BJ (cell line): ENCODE results near the gene SPDYE3. TPM values are rescaled to one million over a fixed set of nuclear protein-coding genes. Genes with fewer than 3 reads are reported as not detected.
"Not testable (repeated sequence)": the region's sequence is repeated elsewhere in the genome, so short reads cannot be mapped to it uniquely, and the experiment has no call there.

ENCODE experiments used
- CTCF ChIA-PET: fragments of 350-600 bp; formaldehyde crosslinking; extraction: SDS; loops from one replicate; lab custom pipeline; 2021; ENCODE audit warnings: antibody characterized with exemption, inconsistent platforms; lab: Yijun Ruan, JAX
- POLR2A ChIA-PET: fragments of 300-600 bp; sonication (Branson Sonifier 250); formaldehyde crosslinking; extraction: SDS; loops from one replicate; lab custom pipeline; 2021; ENCODE audit warnings: antibody characterized with exemption; lab: Charles Lee
- DNase-seq: peaks from one replicate; pipeline ENCODE4 v3.0.0-alpha.2; 2011; ENCODE audit warnings: low read depth
- H3K27me3 ChIP-seq: 2 replicates; pipeline ENCODE4 v1.6.0; 2011; ENCODE audit warnings: low read length; ENCODE audit not compliant: control insufficient read depth, insufficient read depth
- H3K36me3 ChIP-seq: 2 replicates; pipeline ENCODE4 v1.5.1; 2011; ENCODE audit warnings: low read length; ENCODE audit not compliant: control insufficient read depth, insufficient read depth
- H3K4me3 ChIP-seq: 2 replicates; pipeline ENCODE4 v1.5.1; 2011; ENCODE audit warnings: low read depth, mild to moderate bottlenecking, control low read depth, low read length
- CTCF ChIP-seq: IDR thresholded peaks from 2 replicates; pipeline ENCODE4 v1.5.1; 2011; ENCODE audit warnings: low read depth, mild to moderate bottlenecking, control low read depth, inconsistent platforms, low read length, moderate library complexity; ENCODE audit not compliant: insufficient read depth
- polyA minus RNA-seq: library from RNA; depleted of rRNA, polyadenylated mRNA; stranded (reverse); fragments of >200 nt; gene quantifications from 2 replicates; pipeline ENCODE4 v1.2.3, GENCODE V29; 2011; rRNA and poly(A)+ RNA removed
- polyA plus RNA-seq: library from polyadenylated mRNA; depleted of rRNA; stranded (reverse); fragments of >200 nt; gene quantifications from 2 replicates; pipeline ENCODE4 v1.2.3, GENCODE V29; 2011; rRNA removed

SPDYE3 gene
- polyA plus RNA-seq: not detected in 2 replicates
- not detected in 2 replicates for polyA minus RNA-seq

DNA sequence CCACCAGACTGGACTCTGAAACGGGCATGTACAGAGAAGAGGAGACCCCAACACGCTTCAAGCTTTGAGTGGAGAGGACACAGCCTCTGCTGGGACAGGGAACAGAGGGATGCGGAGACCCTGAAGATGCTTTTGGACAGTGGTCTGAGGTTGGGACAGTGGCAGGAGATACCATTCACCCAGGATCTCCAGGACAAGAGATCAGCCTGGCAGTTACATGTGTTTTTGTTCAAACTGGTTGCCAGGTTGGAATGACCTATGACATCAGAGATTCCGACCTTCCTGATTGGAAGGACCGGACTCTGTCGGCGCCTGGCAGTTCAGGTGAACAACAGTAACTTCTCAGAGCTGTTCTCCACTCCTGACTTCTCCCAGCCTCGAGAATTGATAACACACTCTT, at the start of gene SPDYE3:
TSS of gene SPDYE3 (plus strand) at position 301 of the 400 bp plus-strand sequence. CDS start 184 bp downstream, outside the sequence.
- POLR2A ChIA-PET, DNase-seq, H3K36me3 ChIP-seq, H3K27me3 ChIP-seq, CTCF ChIA-PET, H3K4me3 ChIP-seq: not testable (repeated sequence)

DNA sequence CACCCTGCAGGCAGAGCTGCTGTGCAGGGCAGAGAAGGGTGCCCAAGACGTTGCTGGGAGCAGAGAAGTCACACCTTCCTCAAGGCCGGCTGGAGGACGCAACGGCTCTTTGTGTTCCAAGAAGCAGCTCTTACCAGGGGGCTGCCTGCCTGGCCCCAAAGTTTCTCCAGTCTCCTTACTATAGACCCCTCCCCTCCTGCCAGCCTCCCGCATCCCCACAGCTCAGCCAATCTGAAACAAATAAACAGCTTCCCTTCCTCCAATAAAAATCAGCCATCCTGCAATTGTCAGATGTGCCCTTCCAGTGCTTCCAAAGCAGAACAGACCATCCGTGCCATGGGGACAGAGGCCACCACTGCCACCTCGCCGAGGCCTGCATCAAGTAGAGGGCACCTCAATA, 47.5 kb upstream of the SPDYE3 start:
- H3K4me3 ChIP-seq: not testable (repeated sequence)

DNA sequence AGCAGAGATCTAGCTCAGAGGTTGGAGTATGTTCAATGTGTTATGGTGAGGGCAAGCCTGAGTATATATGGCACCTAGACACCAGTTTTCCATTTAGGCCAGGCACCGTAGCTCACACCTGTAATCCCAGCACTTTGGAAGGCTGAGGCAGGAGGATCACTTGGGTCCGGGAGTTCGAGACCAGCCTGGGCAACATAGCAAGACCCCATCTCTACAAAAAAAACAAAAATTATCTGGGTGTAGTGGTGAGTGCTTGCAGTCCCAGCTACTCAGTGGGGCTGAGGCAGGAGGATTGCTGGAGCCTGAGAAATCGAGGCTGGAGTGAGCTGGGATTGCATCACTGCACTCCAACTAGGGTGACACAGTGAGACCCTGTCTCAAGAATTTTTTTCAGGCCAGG, 44.6 kb upstream of the SPDYE3 start:
- DNase-seq, POLR2A ChIA-PET, H3K4me3 ChIP-seq, H3K36me3 ChIP-seq, H3K27me3 ChIP-seq: not testable (repeated sequence)
- CTCF ChIA-PET: interaction anchor here (0.9 kb wide), 1 partner anchor 9 kb away, joined by 3 read pairs; no protein-coding TSS in a partner anchor

More for the DNA sequence above, 47.5 kb upstream of the SPDYE3 start:
- H3K27me3 ChIP-seq, POLR2A ChIA-PET, DNase-seq, CTCF ChIA-PET, H3K36me3 ChIP-seq: not testable (repeated sequence)

DNA sequence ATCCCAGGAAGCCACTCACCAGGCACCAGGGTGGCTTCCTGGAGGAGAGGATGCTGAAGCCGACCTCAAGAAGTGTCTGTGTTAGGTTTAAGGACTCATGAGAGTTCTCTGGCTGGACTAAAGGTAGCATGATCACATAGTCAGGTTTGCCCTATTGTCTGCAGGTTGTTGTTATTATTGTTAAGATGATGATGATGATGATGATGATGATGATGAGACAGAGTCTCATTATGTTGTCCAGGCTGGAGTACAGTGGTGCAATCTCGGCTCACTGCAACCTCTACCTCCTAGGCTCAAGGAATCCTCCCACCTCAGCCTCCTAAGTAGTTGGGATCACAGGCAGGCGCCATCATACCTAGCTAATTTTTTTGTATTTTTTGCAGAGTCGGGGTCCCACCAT, 43.3 kb upstream of the SPDYE3 start:
- H3K4me3 ChIP-seq, H3K36me3 ChIP-seq, CTCF ChIA-PET, H3K27me3 ChIP-seq, DNase-seq, POLR2A ChIA-PET: not testable (repeated sequence)

DNA sequence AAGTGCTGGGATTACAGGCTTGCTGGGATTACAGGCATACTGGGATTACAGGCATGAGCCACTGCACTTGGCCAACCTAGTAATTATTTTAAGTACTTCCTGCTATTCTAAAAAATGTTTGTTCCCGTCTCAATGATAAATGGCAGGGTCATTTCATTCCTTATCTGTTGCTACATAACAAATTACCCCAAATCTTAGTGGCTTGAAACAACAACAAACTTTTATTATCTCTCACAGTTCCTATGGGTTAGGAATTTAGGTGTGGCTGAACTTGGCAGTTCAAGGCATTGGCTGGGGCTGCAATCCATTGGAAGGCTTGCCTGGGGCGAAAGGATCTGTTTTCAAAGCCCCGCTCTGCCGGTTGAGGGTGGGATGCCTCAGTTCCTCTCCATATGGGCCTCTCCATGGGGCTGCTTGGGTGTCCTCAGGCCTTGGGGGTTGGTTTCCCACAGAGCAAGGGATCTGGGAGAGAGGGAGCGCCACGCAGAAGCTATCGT, 42.8 kb upstream of the SPDYE3 start:
- DNase-seq, H3K27me3 ChIP-seq, H3K4me3 ChIP-seq, CTCF ChIA-PET, H3K36me3 ChIP-seq, POLR2A ChIA-PET: not testable (repeated sequence)

GRCh38 chr7:100265851-100266250, 41.7 kb upstream of the SPDYE3 start:
- H3K4me3 ChIP-seq, H3K36me3 ChIP-seq, POLR2A ChIA-PET, H3K27me3 ChIP-seq, CTCF ChIA-PET, DNase-seq: not testable (repeated sequence)

DNA sequence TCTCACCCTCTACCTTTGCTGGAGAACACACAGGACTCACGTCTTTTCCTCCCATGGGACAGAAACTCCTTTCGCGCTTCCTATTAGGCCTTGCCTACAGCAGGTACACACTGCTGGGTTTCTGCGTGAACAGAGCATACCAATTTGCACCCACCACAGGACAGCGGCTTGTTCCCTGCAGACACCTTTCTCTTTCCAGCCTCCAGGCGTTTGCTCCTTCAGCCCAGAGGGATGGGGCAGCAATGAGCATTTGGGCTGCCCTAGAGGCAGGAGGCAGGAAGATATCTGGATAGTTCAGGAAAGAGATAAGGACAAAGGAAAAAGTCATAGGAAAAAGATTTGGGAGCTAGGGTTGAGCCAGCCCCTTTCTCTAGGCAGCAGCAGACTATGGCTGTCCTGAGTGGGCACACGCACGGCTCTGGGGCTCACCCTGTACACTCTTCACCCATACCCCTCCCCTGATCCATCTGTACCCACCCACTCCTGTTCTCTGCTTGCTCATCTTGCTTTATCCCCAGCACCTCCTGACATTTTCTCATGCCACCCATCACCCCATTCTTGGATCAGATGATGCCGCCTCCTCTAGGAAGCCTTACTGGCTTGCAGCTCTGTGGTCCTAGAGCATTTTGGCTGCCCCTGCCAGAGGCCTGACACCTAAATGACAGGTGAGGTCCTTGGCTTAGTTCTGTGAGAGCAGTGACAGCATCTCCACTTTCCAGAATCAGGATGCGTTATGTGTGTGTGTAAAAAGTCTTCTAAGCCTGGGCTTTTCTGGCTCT, 40.7 kb upstream of the SPDYE3 start:
- no peak overlapping the region for H3K4me3 ChIP-seq
- H3K27me3 ChIP-seq: no peaks in the 10 kb centered on the region
- no peak for TF ChIP-seq CTCF
- no peak for DNase-seq
- CTCF ChIA-PET: no interaction called here
- no peaks in the 10 kb centered on the region for H3K36me3 ChIP-seq
- POLR2A ChIA-PET: no interaction called here

DNA sequence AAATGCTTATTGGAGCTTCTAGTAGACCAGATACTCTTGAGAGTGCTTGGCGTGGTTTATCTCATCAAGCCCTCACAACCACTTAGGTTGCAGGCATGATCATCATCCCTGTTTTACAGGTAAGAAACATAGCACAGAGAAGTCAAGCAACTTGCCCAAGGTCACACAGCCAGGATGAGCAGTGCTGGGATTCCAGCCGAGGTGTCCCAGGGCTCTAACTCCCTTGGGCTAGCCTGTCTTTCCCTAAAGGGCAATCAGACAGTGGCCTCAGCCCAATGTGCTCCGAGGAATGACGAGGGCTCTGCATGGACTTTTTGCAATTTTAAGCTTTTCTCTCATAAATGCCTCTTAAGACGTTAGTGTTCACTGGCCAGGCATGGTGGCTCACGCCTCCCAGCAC, 39.9 kb upstream of the SPDYE3 start:
- CTCF ChIA-PET: no interaction called here
- no peak for TF ChIP-seq CTCF
- POLR2A ChIA-PET: no interaction called here
- no peak overlapping the region for H3K4me3 ChIP-seq
- no peaks in the 10 kb centered on the region for H3K36me3 ChIP-seq
- no peak for DNase-seq
- H3K27me3 ChIP-seq: no peaks in the 10 kb centered on the region

GRCh38 chr7:100268882-100269281, 38.6 kb upstream of the SPDYE3 start:
- POLR2A ChIA-PET, H3K36me3 ChIP-seq, DNase-seq, H3K4me3 ChIP-seq, CTCF ChIA-PET, H3K27me3 ChIP-seq: not testable (repeated sequence)

DNA sequence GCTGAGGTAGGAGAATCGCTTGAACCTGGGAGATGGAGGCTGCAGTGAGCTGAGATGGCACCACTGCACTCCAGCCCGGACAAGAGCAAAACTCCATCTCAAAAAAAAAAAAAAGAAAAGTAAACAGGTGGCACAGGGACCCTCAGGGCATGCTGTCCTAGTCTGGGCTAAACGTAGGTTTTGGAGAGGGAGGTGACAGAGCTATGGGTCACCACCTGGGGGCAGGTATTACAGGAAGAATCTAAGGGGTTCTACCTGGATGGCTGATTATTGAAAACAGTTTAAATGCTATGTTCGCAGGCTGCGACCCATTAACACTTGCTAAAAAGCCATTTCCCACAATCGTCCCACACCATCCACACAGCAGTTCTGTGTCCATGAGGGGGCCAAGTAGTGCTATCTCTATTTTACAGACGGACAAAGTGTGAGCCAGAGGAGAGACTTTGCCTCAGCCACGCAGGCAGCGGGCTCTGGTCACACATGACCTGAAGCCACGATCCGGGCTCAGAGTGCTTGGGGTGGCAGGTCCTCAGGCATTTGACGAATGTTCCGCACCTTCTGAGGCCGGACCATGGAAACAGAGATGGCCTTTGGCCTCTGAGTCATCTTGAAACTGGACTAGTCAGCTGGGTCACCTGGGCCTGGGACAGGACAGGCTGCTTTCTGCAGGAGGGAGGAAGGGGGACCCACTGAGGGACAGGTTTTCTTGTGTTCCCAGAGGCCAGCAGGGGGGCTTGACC, 38.0 kb upstream of the SPDYE3 start:
- CTCF ChIA-PET, H3K36me3 ChIP-seq, DNase-seq, POLR2A ChIA-PET, H3K4me3 ChIP-seq, H3K27me3 ChIP-seq: not testable (repeated sequence)
